GM12878 (cell line): Measurements from ENCODE around the gene TRMT1.

Experiments used
- CHD2 ChIP-seq: IDR thresholded peaks from 2 replicates; pipeline ENCODE4 v1.6.1; 2011; ENCODE audit warnings: low read depth, low read length, improper control_type of control experiment, borderline replicate concordance
- CTCF ChIP-seq, 3 experiments: IDR thresholded peaks in 2 of 3; conservative IDR thresholded peaks in 1 of 3; 2 replicates each; pipeline ENCODE4 v1.5.1; 2011; ENCODE audit warnings: low read depth in 3 of 3, low read length in 3 of 3, mild to moderate bottlenecking in 3 of 3, control low read depth in 2 of 3, moderate library complexity in 2 of 3, inconsistent platforms in 1 of 3, mixed read lengths in 1 of 3; ENCODE audit not compliant: control insufficient read depth in 2 of 3, insufficient read depth in 1 of 3; ENCODE audit errors: extremely low read depth in 1 of 3
- DPF2 ChIP-seq: fragments of 450-650 bp; IDR thresholded peaks from 2 replicates; pipeline ENCODE4 v1.6.1; 2017; ENCODE audit warnings: mild to moderate bottlenecking
- ETV6 ChIP-seq, 2 experiments: fragments of 450-650 bp in 1 of 2; IDR thresholded peaks in 1 of 2; conservative IDR thresholded peaks in 1 of 2; 2 replicates each; pipeline ENCODE4 v1.6.1; 2014; ENCODE audit warnings: antibody characterized with exemption in 1 of 2, borderline replicate concordance in 1 of 2, low read depth in 1 of 2, mild to moderate bottlenecking in 1 of 2, moderate library complexity in 1 of 2
- GATAD2B ChIP-seq: fragments of 450-650 bp; conservative IDR thresholded peaks from 2 replicates; pipeline ENCODE4 v1.6.1; 2017; ENCODE audit warnings: low read depth, mild to moderate bottlenecking, moderate library complexity
- JUNB ChIP-seq: IDR thresholded peaks from 2 replicates; pipeline ENCODE4 v1.6.1; 2016; ENCODE audit warnings: antibody characterized with exemption, mild to moderate bottlenecking
- NR2C2 ChIP-seq: IDR thresholded peaks from 2 replicates; pipeline ENCODE4 v1.6.1; 2011; ENCODE audit warnings: borderline replicate concordance, low read depth; ENCODE audit not compliant: control insufficient read depth, insufficient read length
- POLR2AphosphoS5 ChIP-seq: IDR thresholded peaks from 2 replicates; pipeline ENCODE4 v1.6.1; 2011; ENCODE audit warnings: mild to moderate bottlenecking, low read length, inconsistent platforms
- REST ChIP-seq: IDR thresholded peaks from 2 replicates; pipeline ENCODE4 v1.6.1; 2012; ENCODE audit warnings: mild to moderate bottlenecking, low read depth, low read length
- TCF7 ChIP-seq: IDR thresholded peaks from 2 replicates; pipeline ENCODE4 v1.6.1; 2014; ENCODE audit warnings: antibody characterized with exemption, borderline replicate concordance
- ZNF207 ChIP-seq: fragments of 450-650 bp; IDR thresholded peaks from 2 replicates; pipeline ENCODE4 v1.6.1; 2014; ENCODE audit warnings: antibody characterized with exemption, mild to moderate bottlenecking, borderline replicate concordance
- ZNF274 ChIP-seq: IDR thresholded peaks from one replicate; pipeline ENCODE4 v1.8.0; 2011; ENCODE audit not compliant: insufficient read length, insufficient read depth
- TF ChIP-seq, protein P1 (sequence below): fragments of 450-650 bp; formaldehyde crosslinking; IDR thresholded peaks from 2 replicates; pipeline ENCODE4 v1.4.0; 2022; ENCODE audit warnings: mild to moderate bottlenecking, moderate library complexity

- TF ChIP-seq TCF7 (no peak), CTCF (IDR thresholded peaks at IDR 0.05 in 2 of 3, conservative IDR thresholded peaks at IDR 0.05 in 1 of 3; ENCODE audit: control insufficient read depth in 2 of 3, extremely low read depth in 1 of 3, insufficient read depth in 1 of 3, low read depth in 3 of 3, low read length in 3 of 3) (no peak), POLR2AphosphoS5 (no peak), JUNB (no peak), REST (no peak), CHD2 (no peak), GATAD2B (no peak), ETV6 (conservative IDR thresholded peaks at IDR 0.05 in 1 of 2, IDR thresholded peaks at IDR 0.05 in 1 of 2; ENCODE audit: borderline replicate concordance in 1 of 2, low read depth in 1 of 2) (no peak), DPF2 (no peak), ZNF274 (no peak), NR2C2 (no peak), ZNF207 (no peak)
- TF ChIP-seq, protein P1, sequence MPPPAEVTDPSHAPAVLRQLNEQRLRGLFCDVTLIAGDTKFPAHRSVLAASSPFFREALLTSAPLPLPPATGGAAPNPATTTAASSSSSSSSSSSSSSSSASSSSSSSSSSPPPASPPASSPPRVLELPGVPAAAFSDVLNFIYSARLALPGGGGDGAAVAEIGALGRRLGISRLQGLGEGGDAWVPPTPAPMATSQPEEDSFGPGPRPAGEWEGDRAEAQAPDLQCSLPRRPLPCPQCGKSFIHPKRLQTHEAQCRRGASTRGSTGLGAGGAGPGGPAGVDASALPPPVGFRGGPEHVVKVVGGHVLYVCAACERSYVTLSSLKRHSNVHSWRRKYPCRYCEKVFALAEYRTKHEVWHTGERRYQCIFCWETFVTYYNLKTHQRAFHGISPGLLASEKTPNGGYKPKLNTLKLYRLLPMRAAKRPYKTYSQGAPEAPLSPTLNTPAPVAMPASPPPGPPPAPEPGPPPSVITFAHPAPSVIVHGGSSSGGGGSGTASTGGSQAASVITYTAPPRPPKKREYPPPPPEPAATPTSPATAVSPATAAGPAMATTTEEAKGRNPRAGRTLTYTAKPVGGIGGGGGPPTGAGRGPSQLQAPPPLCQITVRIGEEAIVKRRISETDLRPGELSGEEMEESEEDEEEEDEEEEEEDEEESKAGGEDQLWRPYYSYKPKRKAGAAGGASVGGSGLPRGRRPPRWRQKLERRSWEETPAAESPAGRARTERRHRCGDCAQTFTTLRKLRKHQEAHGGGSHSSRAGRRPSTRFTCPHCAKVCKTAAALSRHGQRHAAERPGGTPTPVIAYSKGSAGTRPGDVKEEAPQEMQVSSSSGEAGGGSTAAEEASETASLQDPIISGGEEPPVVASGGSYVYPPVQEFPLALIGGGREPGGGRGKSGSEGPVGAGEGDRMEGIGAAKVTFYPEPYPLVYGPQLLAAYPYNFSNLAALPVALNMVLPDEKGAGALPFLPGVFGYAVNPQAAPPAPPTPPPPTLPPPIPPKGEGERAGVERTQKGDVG (CRISPR knock-in tag): no peak
These were observed 37.0 kb downstream of the TRMT1 start for GRCh38 chr19:13079542-13079986.
